ENCODE measurements around the gene ADGRD1.

Gene ADGRD1

GRCh38 chr12:131074221-131075083, 120.7 kb downstream of the ADGRD1 start:
- peaks cover 0 to 4% of the 10 kb centered on the region in 2 donors for H3K9me3 ChIP-seq (ENCODE audit: control insufficient read depth in 1 of 2, low read length in 2 of 2)
- H3K36me3 ChIP-seq (ENCODE audit: control insufficient read depth in 1 of 2, insufficient read depth in 2 of 2, low read length in 2 of 2), result peaks cover 0 to 11% of the 10 kb centered on the region in 2 donors
- no peak overlapping the region for H3K27ac ChIP-seq (ENCODE audit: low read length)
- H3K4me1 ChIP-seq (ENCODE audit: control insufficient read depth in 1 of 2, insufficient read depth in 2 of 2, low read length in 2 of 2), result no peaks in the 10 kb centered on the region
- no peak overlapping the region for H3K4me3 ChIP-seq (ENCODE audit: low read depth in 1 of 2, low read length in 2 of 2)
- no peaks in the 10 kb centered on the region for H3K27me3 ChIP-seq (ENCODE audit: low read depth, low read length)

GRCh38 chr12:131075194-131075593, 121.5 kb downstream of the ADGRD1 start:
- H3K4me3 ChIP-seq (ENCODE audit: low read depth in 1 of 2, low read length in 2 of 2), result no peak overlapping the region
- H3K4me1 ChIP-seq (ENCODE audit: control insufficient read depth in 1 of 2, insufficient read depth in 2 of 2, low read length in 2 of 2), result no peaks in the 10 kb centered on the region
- peaks cover 0 to 4% of the 10 kb centered on the region in 2 donors for H3K9me3 ChIP-seq (ENCODE audit: control insufficient read depth in 1 of 2, low read length in 2 of 2)
- no peaks in the 10 kb centered on the region for H3K27me3 ChIP-seq (ENCODE audit: low read depth, low read length)
- H3K36me3 ChIP-seq (ENCODE audit: control insufficient read depth in 1 of 2, insufficient read depth in 2 of 2, low read length in 2 of 2), result peaks cover 0 to 11% of the 10 kb centered on the region in 2 donors
- H3K27ac ChIP-seq (ENCODE audit: low read length), result no peak overlapping the region

GRCh38 chr12:131075611-131076010, 121.9 kb downstream of the ADGRD1 start:
- peaks cover 0 to 4% of the 10 kb centered on the region in 2 donors for H3K9me3 ChIP-seq (ENCODE audit: control insufficient read depth in 1 of 2, low read length in 2 of 2)
- H3K4me3 ChIP-seq (ENCODE audit: low read depth in 1 of 2, low read length in 2 of 2), result no peak overlapping the region
- no peaks in the 10 kb centered on the region for H3K4me1 ChIP-seq (ENCODE audit: control insufficient read depth in 1 of 2, insufficient read depth in 2 of 2, low read length in 2 of 2)
- no peak overlapping the region for H3K27ac ChIP-seq (ENCODE audit: low read length)
- H3K36me3 ChIP-seq (ENCODE audit: control insufficient read depth in 1 of 2, insufficient read depth in 2 of 2, low read length in 2 of 2), result peaks cover 0 to 11% of the 10 kb centered on the region in 2 donors
- H3K27me3 ChIP-seq (ENCODE audit: low read depth, low read length), result no peaks in the 10 kb centered on the region

GRCh38 chr12:131076296-131076695, 122.6 kb downstream of the ADGRD1 start:
- H3K27me3 ChIP-seq (ENCODE audit: low read depth, low read length), result no peaks in the 10 kb centered on the region
- no peaks in the 10 kb centered on the region for H3K4me1 ChIP-seq (ENCODE audit: control insufficient read depth in 1 of 2, insufficient read depth in 2 of 2, low read length in 2 of 2)
- H3K27ac ChIP-seq (ENCODE audit: low read length), result no peak overlapping the region
- H3K36me3 ChIP-seq (ENCODE audit: control insufficient read depth in 1 of 2, insufficient read depth in 2 of 2, low read length in 2 of 2), result peaks cover 0 to 11% of the 10 kb centered on the region in 2 donors
- no peak overlapping the region for H3K4me3 ChIP-seq (ENCODE audit: low read depth in 1 of 2, low read length in 2 of 2)
- H3K9me3 ChIP-seq (ENCODE audit: control insufficient read depth in 1 of 2, low read length in 2 of 2), result peaks cover 0 to 4% of the 10 kb centered on the region in 2 donors

GRCh38 chr12:131076791-131077747, 123.4 kb downstream of the ADGRD1 start:
- peaks cover 0 to 11% of the 10 kb centered on the region in 2 donors for H3K36me3 ChIP-seq (ENCODE audit: control insufficient read depth in 1 of 2, insufficient read depth in 2 of 2, low read length in 2 of 2)
- no peaks in the 10 kb centered on the region for H3K27me3 ChIP-seq (ENCODE audit: low read depth, low read length)
- H3K4me3 ChIP-seq (ENCODE audit: low read depth in 1 of 2, low read length in 2 of 2), result no peak overlapping the region
- H3K27ac ChIP-seq (ENCODE audit: low read length), result no peak overlapping the region
- H3K4me1 ChIP-seq (ENCODE audit: control insufficient read depth in 1 of 2, insufficient read depth in 2 of 2, low read length in 2 of 2), result no peaks in the 10 kb centered on the region
- peaks cover 0 to 4% of the 10 kb centered on the region in 2 donors for H3K9me3 ChIP-seq (ENCODE audit: control insufficient read depth in 1 of 2, low read length in 2 of 2)

- H3K27me3 ChIP-seq (ENCODE audit: low read depth, low read length), result no peaks in the 10 kb centered on the region
Observed at GRCh38 chr12:131077931-131078391, 124.3 kb downstream of the ADGRD1 start.

GRCh38 chr12:131082290-131083194, 128.8 kb downstream of the ADGRD1 start:
- no peak overlapping the region for H3K27ac ChIP-seq (ENCODE audit: low read length)
- no peaks in the 10 kb centered on the region for H3K4me1 ChIP-seq (ENCODE audit: control insufficient read depth in 1 of 2, insufficient read depth in 2 of 2, low read length in 2 of 2)
- H3K27me3 ChIP-seq (ENCODE audit: low read depth, low read length), result no peaks in the 10 kb centered on the region
- H3K36me3 ChIP-seq (ENCODE audit: control insufficient read depth in 1 of 2, insufficient read depth in 2 of 2, low read length in 2 of 2), result peaks cover 0 to 21% of the 10 kb centered on the region in 2 donors
- H3K4me3 ChIP-seq (ENCODE audit: low read depth in 1 of 2, low read length in 2 of 2), result no peak overlapping the region
- H3K9me3 ChIP-seq (ENCODE audit: control insufficient read depth in 1 of 2, low read length in 2 of 2), result no peaks in the 10 kb centered on the region

More at GRCh38 chr12:131077931-131078391, 124.3 kb downstream of the ADGRD1 start:
- Histone ChIP-seq H3K36me3 (ENCODE audit: control insufficient read depth in 1 of 2, insufficient read depth in 2 of 2, low read length in 2 of 2) (peaks cover 0 to 11% of the 10 kb centered on the region in 2 donors), H3K4me3 (ENCODE audit: low read depth in 1 of 2, low read length in 2 of 2) (no peak overlapping the region), H3K4me1 (ENCODE audit: control insufficient read depth in 1 of 2, insufficient read depth in 2 of 2, low read length in 2 of 2) (no peaks in the 10 kb centered on the region), H3K27ac (ENCODE audit: low read length) (no peak overlapping the region), H3K9me3 (ENCODE audit: control insufficient read depth in 1 of 2, low read length in 2 of 2) (peaks cover 0 to 4% of the 10 kb centered on the region in 2 donors)

- Histone ChIP-seq H3K4me1 (ENCODE audit: control insufficient read depth in 1 of 2, insufficient read depth in 2 of 2, low read length in 2 of 2) (no peaks in the 10 kb centered on the region), H3K4me3 (ENCODE audit: low read depth in 1 of 2, low read length in 2 of 2) (no peak overlapping the region), H3K27me3 (ENCODE audit: low read depth, low read length) (no peaks in the 10 kb centered on the region), H3K9me3 (ENCODE audit: control insufficient read depth in 1 of 2, low read length in 2 of 2) (no peaks in the 10 kb centered on the region), H3K36me3 (ENCODE audit: control insufficient read depth in 1 of 2, insufficient read depth in 2 of 2, low read length in 2 of 2) (peaks cover 0 to 17% of the 10 kb centered on the region in 2 donors), H3K27ac (ENCODE audit: low read length) (no peak overlapping the region)
Observed at GRCh38 chr12:131084341-131085011, 130.8 kb downstream of the ADGRD1 start.

- H3K36me3 ChIP-seq (ENCODE audit: control insufficient read depth in 1 of 2, insufficient read depth in 2 of 2, low read length in 2 of 2), result peaks cover 0 to 17% of the 10 kb centered on the region in 2 donors
Observed at GRCh38 chr12:131085125-131085815, 131.6 kb downstream of the ADGRD1 start.

More at GRCh38 chr12:131085125-131085815, 131.6 kb downstream of the ADGRD1 start:
- no peaks in the 10 kb centered on the region for H3K27me3 ChIP-seq (ENCODE audit: low read depth, low read length)
- no peaks in the 10 kb centered on the region for H3K9me3 ChIP-seq (ENCODE audit: control insufficient read depth in 1 of 2, low read length in 2 of 2)
- H3K4me3 ChIP-seq (ENCODE audit: low read depth in 1 of 2, low read length in 2 of 2), result no peak overlapping the region
- H3K4me1 ChIP-seq (ENCODE audit: control insufficient read depth in 1 of 2, insufficient read depth in 2 of 2, low read length in 2 of 2), result no peaks in the 10 kb centered on the region
- H3K27ac ChIP-seq (ENCODE audit: low read length), result no peak overlapping the region
